ENCODE measurements around the gene ANXA1.
"Not testable (repeated sequence)": the region's sequence is repeated elsewhere in the genome, so short reads cannot be mapped to it uniquely, and the experiment has no call there.

Gene ANXA1

GRCh38 chr9:73168298-73168934 lies 16.8 kb downstream of the ANXA1 start:
- DNase-seq (ENCODE audit: low spot score): no peak

- DNase-seq (ENCODE audit: low spot score): no peak
Observed at GRCh38 chr9:73170185-73170957, 18.7 kb downstream of the ANXA1 start.

- DNase-seq (ENCODE audit: low spot score): no peak
Observed at GRCh38 chr9:73172901-73173215, 21.2 kb downstream of the ANXA1 start.

GRCh38 chr9:73173557-73174329 lies 22.1 kb downstream of the ANXA1 start:
- DNase-seq (ENCODE audit: low spot score): no peak

GRCh38 chr9:73174330-73174980 lies 22.8 kb downstream of the ANXA1 start:
- DNase-seq (ENCODE audit: low spot score): no peak

GRCh38 chr9:73176450-73176875 lies 24.8 kb downstream of the ANXA1 start:
- no peak for DNase-seq (ENCODE audit: low spot score)

GRCh38 chr9:73178044-73178443 lies 26.4 kb downstream of the ANXA1 start:
- DNase-seq (ENCODE audit: low spot score): no peak

- no peak for DNase-seq (ENCODE audit: low spot score)
Observed at GRCh38 chr9:73179589-73179988, 27.9 kb downstream of the ANXA1 start.

GRCh38 chr9:73180403-73180802 lies 28.7 kb downstream of the ANXA1 start:
- DNase-seq (ENCODE audit: low spot score): no peak

- DNase-seq (ENCODE audit: low spot score): no peak
Observed at GRCh38 chr9:73182928-73183327, 31.3 kb downstream of the ANXA1 start.

GRCh38 chr9:73183428-73183827 lies 31.8 kb downstream of the ANXA1 start:
- DNase-seq (ENCODE audit: low spot score): no peak

- peak; percentile 48 for DNase-seq (ENCODE audit: low spot score)
Observed at GRCh38 chr9:73183917-73184861, 32.5 kb downstream of the ANXA1 start.

GRCh38 chr9:73191109-73191508 lies 39.4 kb downstream of the ANXA1 start:
- not testable (repeated sequence) for DNase-seq (ENCODE audit: low spot score)

- DNase-seq (ENCODE audit: low spot score): no peak
Observed at GRCh38 chr9:73194284-73194683, 42.6 kb downstream of the ANXA1 start.

GRCh38 chr9:73199448-73199847 lies 47.8 kb downstream of the ANXA1 start:
- no peak for DNase-seq (ENCODE audit: low spot score)

GRCh38 chr9:73199886-73200285 lies 48.2 kb downstream of the ANXA1 start:
- no peak for DNase-seq (ENCODE audit: low spot score)

GRCh38 chr9:73200694-73201452 lies 49.2 kb downstream of the ANXA1 start:
- DNase-seq (ENCODE audit: low spot score): peak; percentile 42

GRCh38 chr9:73202980-73203379 lies 51.3 kb downstream of the ANXA1 start:
- no peak for DNase-seq (ENCODE audit: low spot score)

- DNase-seq (ENCODE audit: low spot score): no peak
Observed at GRCh38 chr9:73204936-73205335, 53.3 kb downstream of the ANXA1 start.

GRCh38 chr9:73206851-73207250 lies 55.2 kb downstream of the ANXA1 start:
- no peak for DNase-seq (ENCODE audit: low spot score)

All from pons (tissue), 1 donor.